ENCODE results near the gene CAMK1D.

- TF ChIP-seq EZH2phosphoT487 (IDR thresholded peaks at IDR 0.05; ENCODE audit: borderline replicate concordance, low read depth, low read length) (no peak), CTCF (conservative IDR thresholded peaks at IDR 0.05; ENCODE audit: low read length) (no peak)
Measured at GRCh38 chr10:12650122-12650521, 300.8 kb downstream of the CAMK1D start.

All from OCI-LY7 (cell line).